ENCODE measurements around the gene RHCE.
"Not testable (repeated sequence)": the region's sequence is repeated elsewhere in the genome, so short reads cannot be mapped to it uniquely, and the experiment has no call there.

DNA sequence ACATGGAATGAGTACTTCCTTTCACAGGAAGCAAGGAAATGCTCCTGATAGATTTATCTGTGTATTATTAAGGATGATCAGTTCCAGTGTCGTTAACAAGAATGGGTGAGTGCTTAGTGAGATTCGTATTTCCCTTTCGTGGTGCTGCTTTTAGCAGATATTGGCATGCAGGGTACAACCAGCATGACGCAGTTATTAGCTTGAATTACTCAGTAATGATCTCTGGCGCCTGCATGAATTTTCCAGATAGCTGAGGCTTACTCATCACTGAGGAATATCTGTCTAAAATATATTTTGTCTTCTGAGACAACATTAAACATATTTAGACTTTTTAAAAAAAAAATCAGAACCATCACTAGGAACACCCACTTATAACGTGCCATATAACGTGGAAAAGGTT is 48.9 kb downstream of the RHCE start:
- TF ChIP-seq, protein P1, sequence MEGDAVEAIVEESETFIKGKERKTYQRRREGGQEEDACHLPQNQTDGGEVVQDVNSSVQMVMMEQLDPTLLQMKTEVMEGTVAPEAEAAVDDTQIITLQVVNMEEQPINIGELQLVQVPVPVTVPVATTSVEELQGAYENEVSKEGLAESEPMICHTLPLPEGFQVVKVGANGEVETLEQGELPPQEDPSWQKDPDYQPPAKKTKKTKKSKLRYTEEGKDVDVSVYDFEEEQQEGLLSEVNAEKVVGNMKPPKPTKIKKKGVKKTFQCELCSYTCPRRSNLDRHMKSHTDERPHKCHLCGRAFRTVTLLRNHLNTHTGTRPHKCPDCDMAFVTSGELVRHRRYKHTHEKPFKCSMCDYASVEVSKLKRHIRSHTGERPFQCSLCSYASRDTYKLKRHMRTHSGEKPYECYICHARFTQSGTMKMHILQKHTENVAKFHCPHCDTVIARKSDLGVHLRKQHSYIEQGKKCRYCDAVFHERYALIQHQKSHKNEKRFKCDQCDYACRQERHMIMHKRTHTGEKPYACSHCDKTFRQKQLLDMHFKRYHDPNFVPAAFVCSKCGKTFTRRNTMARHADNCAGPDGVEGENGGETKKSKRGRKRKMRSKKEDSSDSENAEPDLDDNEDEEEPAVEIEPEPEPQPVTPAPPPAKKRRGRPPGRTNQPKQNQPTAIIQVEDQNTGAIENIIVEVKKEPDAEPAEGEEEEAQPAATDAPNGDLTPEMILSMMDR (IDR thresholded peaks at IDR 0.05) = not testable (repeated sequence)
- not testable (repeated sequence) for TF ChIP-seq POLR2A (IDR thresholded peaks at IDR 0.05)

Measured in right lobe of liver (tissue), 4 donors.